ENCODE measurements around the gene PECR. TPM values are rescaled to one million over a fixed set of nuclear protein-coding genes. Genes with fewer than 3 reads are reported as not detected.

PECR gene
- total and polyA plus RNA-seq, 4 donors = 31.8 to 152 (median 65.5) TPM

DNA sequence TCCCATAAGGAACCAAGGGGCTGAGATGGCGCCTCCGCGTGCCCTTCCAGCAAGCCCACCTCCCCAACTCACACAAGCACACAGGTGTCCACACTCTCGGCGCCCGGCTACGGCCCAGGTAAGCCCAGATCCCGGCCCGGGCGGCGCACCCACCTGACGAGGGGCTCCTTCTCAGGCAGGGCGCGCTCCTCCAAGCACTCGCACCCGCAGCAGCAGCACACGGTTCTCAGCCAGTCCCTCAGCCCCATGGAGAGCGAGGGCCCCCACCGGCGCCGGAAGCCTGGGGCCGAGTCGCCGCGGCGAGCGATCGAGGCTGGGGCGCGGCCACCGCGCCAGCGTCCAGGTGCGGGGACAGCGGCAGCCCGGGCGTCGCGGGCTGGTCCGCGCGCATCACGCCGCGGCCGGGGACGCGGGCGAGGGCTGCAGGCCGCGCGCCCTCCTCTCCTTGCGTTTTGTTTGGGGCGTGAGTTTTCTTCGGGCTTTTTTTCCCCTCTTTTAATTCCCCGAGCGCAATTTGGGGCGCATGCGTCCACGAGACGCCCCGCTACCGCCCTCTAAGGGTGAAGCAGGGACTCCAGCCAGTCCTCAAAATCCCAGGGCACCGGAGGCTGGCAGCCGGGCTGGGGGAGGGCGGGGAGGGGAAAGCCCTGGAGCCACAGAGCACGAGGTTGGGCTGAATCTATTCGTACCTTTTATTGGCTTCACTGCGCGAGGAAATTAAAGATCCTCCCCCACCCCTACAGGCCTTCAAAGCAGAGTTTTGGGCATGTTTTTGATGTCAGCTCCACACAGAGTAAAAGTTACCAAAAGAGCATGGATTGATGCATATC lies 68.3 kb downstream of the PECR start, which contains the start of gene MREG:
Gene MREG (minus strand): TSS at position 472 of the 830 bp plus-strand sequence. CDS start 224 bp downstream, at position 248.
- Histone ChIP-seq H3K4me1 (ENCODE audit: control insufficient read depth in 4 of 4, insufficient read depth in 4 of 4, low read length in 3 of 4) (peaks cover 5 to 22% (median 14%) of the 10 kb centered on the region in 4 donors), H3K9ac (ENCODE audit: low read depth in 1 of 2, low read length in 2 of 2) (no peak within 1 kb of the TSS), H3K36me3 (ENCODE audit: control insufficient read depth in 4 of 4, insufficient read depth in 3 of 4, low read depth in 1 of 4, low read length in 3 of 4) (peaks cover 0 to 8% (median 4%) of the 10 kb centered on the region in 4 donors), H3K27ac (ENCODE audit: low read depth in 1 of 2, low read length in 2 of 2) (peak within 1 kb of the TSS; percentile 65 to 71), H3K9me3 (ENCODE audit: control insufficient read depth in 4 of 4, low read length in 3 of 4) (no peaks in the 10 kb centered on the region), H3K4me3 (ENCODE audit: low read depth in 1 of 3, low read length in 3 of 3) (peak within 1 kb of the TSS in 2 of 3 donors; percentile 41 to 60), H3K27me3 (ENCODE audit: control insufficient read depth in 4 of 4, insufficient read depth in 4 of 4, low read length in 3 of 4) (no peaks in the 10 kb centered on the region)
- TF ChIP-seq, protein P1, sequence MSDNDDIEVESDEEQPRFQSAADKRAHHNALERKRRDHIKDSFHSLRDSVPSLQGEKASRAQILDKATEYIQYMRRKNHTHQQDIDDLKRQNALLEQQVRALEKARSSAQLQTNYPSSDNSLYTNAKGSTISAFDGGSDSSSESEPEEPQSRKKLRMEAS (IDR thresholded peaks at IDR 0.05) = no peak
- TF ChIP-seq RXRA (IDR thresholded peaks at IDR 0.05) = peak in 1 of 2 donors; percentile 32
- TF ChIP-seq, protein P2, sequence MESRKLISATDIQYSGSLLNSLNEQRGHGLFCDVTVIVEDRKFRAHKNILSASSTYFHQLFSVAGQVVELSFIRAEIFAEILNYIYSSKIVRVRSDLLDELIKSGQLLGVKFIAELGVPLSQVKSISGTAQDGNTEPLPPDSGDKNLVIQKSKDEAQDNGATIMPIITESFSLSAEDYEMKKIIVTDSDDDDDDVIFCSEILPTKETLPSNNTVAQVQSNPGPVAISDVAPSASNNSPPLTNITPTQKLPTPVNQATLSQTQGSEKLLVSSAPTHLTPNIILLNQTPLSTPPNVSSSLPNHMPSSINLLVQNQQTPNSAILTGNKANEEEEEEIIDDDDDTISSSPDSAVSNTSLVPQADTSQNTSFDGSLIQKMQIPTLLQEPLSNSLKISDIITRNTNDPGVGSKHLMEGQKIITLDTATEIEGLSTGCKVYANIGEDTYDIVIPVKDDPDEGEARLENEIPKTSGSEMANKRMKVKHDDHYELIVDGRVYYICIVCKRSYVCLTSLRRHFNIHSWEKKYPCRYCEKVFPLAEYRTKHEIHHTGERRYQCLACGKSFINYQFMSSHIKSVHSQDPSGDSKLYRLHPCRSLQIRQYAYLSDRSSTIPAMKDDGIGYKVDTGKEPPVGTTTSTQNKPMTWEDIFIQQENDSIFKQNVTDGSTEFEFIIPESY (IDR thresholded peaks at IDR 0.05) = no peak
- TF ChIP-seq, protein P3, sequence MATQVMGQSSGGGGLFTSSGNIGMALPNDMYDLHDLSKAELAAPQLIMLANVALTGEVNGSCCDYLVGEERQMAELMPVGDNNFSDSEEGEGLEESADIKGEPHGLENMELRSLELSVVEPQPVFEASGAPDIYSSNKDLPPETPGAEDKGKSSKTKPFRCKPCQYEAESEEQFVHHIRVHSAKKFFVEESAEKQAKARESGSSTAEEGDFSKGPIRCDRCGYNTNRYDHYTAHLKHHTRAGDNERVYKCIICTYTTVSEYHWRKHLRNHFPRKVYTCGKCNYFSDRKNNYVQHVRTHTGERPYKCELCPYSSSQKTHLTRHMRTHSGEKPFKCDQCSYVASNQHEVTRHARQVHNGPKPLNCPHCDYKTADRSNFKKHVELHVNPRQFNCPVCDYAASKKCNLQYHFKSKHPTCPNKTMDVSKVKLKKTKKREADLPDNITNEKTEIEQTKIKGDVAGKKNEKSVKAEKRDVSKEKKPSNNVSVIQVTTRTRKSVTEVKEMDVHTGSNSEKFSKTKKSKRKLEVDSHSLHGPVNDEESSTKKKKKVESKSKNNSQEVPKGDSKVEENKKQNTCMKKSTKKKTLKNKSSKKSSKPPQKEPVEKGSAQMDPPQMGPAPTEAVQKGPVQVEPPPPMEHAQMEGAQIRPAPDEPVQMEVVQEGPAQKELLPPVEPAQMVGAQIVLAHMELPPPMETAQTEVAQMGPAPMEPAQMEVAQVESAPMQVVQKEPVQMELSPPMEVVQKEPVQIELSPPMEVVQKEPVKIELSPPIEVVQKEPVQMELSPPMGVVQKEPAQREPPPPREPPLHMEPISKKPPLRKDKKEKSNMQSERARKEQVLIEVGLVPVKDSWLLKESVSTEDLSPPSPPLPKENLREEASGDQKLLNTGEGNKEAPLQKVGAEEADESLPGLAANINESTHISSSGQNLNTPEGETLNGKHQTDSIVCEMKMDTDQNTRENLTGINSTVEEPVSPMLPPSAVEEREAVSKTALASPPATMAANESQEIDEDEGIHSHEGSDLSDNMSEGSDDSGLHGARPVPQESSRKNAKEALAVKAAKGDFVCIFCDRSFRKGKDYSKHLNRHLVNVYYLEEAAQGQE (IDR thresholded peaks at IDR 0.05) = no peak
- TF ChIP-seq HNF4G (IDR thresholded peaks at IDR 0.05) = no peak
- TF ChIP-seq, protein P4, sequence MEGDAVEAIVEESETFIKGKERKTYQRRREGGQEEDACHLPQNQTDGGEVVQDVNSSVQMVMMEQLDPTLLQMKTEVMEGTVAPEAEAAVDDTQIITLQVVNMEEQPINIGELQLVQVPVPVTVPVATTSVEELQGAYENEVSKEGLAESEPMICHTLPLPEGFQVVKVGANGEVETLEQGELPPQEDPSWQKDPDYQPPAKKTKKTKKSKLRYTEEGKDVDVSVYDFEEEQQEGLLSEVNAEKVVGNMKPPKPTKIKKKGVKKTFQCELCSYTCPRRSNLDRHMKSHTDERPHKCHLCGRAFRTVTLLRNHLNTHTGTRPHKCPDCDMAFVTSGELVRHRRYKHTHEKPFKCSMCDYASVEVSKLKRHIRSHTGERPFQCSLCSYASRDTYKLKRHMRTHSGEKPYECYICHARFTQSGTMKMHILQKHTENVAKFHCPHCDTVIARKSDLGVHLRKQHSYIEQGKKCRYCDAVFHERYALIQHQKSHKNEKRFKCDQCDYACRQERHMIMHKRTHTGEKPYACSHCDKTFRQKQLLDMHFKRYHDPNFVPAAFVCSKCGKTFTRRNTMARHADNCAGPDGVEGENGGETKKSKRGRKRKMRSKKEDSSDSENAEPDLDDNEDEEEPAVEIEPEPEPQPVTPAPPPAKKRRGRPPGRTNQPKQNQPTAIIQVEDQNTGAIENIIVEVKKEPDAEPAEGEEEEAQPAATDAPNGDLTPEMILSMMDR (IDR thresholded peaks at IDR 0.05; ENCODE audit: low read depth, low read length, missing input control) = peak; percentile 52
- no peak for TF ChIP-seq FOXA2 (IDR thresholded peaks at IDR 0.05)
- peak in 1 of 2 donors; percentile 54 for TF ChIP-seq RAD21 (IDR thresholded peaks at IDR 0.05)
- no peak for TF ChIP-seq EGR1 (IDR thresholded peaks at IDR 0.05; ENCODE audit: low read depth in 2 of 2)
- no peak for TF ChIP-seq GABPA (IDR thresholded peaks at IDR 0.05 in 1 of 2, conservative IDR thresholded peaks at IDR 0.05 in 1 of 2)
- no peak for TF ChIP-seq SP1 (IDR thresholded peaks at IDR 0.05)
- 30% methylated on average over 70 of the region's 70 CpGs for WGBS
- DNase-seq (ENCODE audit: low spot score) = peak; percentile 79

DNA sequence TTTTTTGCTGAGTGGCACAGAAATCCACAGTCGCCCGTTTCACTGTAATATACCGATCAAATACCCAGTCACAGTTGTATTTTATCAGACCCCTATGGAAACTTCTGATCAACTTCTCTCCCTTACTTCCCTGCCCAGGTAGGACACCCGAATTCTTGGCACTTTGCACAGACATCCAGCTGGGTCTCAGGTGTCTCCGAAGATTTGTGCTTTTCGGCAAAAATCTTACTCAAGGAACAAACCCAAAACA lies 68.9 kb downstream of the PECR start:
- Histone ChIP-seq H3K27me3 (ENCODE audit: control insufficient read depth in 4 of 4, insufficient read depth in 4 of 4, low read length in 3 of 4) (no peaks in the 10 kb centered on the region), H3K9ac (ENCODE audit: low read depth in 1 of 2, low read length in 2 of 2) (no peak overlapping the region), H3K9me3 (ENCODE audit: control insufficient read depth in 4 of 4, low read length in 3 of 4) (no peaks in the 10 kb centered on the region), H3K4me3 (ENCODE audit: low read depth in 1 of 3, low read length in 3 of 3) (peak overlapping the region in 1 of 3 donors; percentile 60), H3K36me3 (ENCODE audit: control insufficient read depth in 4 of 4, insufficient read depth in 3 of 4, low read depth in 1 of 4, low read length in 3 of 4) (peaks cover 0 to 8% (median 3%) of the 10 kb centered on the region in 4 donors), H3K27ac (ENCODE audit: low read depth in 1 of 2, low read length in 2 of 2) (peak overlapping the region; percentile 65 to 71), H3K4me1 (ENCODE audit: control insufficient read depth in 4 of 4, insufficient read depth in 4 of 4, low read length in 3 of 4) (peaks cover 5 to 22% (median 14%) of the 10 kb centered on the region in 4 donors)
- WGBS = 36% methylated on average over 6 of the region's 6 CpGs
- DNase-seq (ENCODE audit: low spot score) = no peak
- TF ChIP-seq GABPA (IDR thresholded peaks at IDR 0.05 in 1 of 2, conservative IDR thresholded peaks at IDR 0.05 in 1 of 2) (no peak), RXRA (IDR thresholded peaks at IDR 0.05) (no peak), TAF1 (conservative IDR thresholded peaks at IDR 0.05) (no peak), SP1 (IDR thresholded peaks at IDR 0.05) (no peak), FOXA1 (IDR thresholded peaks at IDR 0.05) (no peak), FOXA2 (IDR thresholded peaks at IDR 0.05) (no peak), YY1 (IDR thresholded peaks at IDR 0.05) (no peak), JUND (IDR thresholded peaks at IDR 0.05) (no peak), RAD21 (IDR thresholded peaks at IDR 0.05) (no peak), EGR1 (IDR thresholded peaks at IDR 0.05; ENCODE audit: low read depth in 2 of 2) (no peak), NR2F2 (IDR thresholded peaks at IDR 0.05) (no peak)
- TF ChIP-seq, protein P4 (IDR thresholded peaks at IDR 0.05; ENCODE audit: low read depth, low read length, missing input control) = no peak
- TF ChIP-seq, protein P2 (IDR thresholded peaks at IDR 0.05) = no peak
- TF ChIP-seq, protein P5, sequence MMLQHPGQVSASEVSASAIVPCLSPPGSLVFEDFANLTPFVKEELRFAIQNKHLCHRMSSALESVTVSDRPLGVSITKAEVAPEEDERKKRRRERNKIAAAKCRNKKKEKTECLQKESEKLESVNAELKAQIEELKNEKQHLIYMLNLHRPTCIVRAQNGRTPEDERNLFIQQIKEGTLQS (IDR thresholded peaks at IDR 0.05) = no peak

All from liver (tissue), 9 donors.